Smooth muscle cell (in vitro differentiated cells): ENCODE results near the gene RSRP1. TPM values are rescaled to one million over a fixed set of nuclear protein-coding genes. Genes with fewer than 3 reads are reported as not detected.

ENCODE experiments used
- DNase-seq: peaks from one replicate; lab custom pipeline; 2025; ENCODE audit not compliant: unreplicated experiment; lab: John Stamatoyannopoulos, UW
- H2AFZ ChIP-seq: fragments of 200-600 bp; sonication (generic); 2 replicates; pipeline ENCODE4 v1.6.0; 2016; ENCODE audit warnings: antibody characterized with exemption, low read depth, mild to moderate bottlenecking
- H3F3A ChIP-seq: fragments of 200-600 bp; sonication (generic); 2 replicates; pipeline ENCODE4 v1.6.0; 2017; ENCODE audit warnings: antibody characterized with exemption, low read depth
- H3K27ac ChIP-seq: fragments of 200-600 bp; sonication (generic); 2 replicates; pipeline ENCODE4 v1.5.1; 2016; ENCODE audit warnings: low read depth, mild to moderate bottlenecking
- H3K27me3 ChIP-seq: fragments of 200-600 bp; sonication (generic); 2 replicates; pipeline ENCODE4 v1.6.1; 2016; ENCODE audit warnings: low read depth, mild to moderate bottlenecking
- H3K36me3 ChIP-seq: fragments of 200-600 bp; sonication (generic); 2 replicates; pipeline ENCODE4 v1.5.1; 2016; ENCODE audit warnings: low read depth
- H3K4me1 ChIP-seq: fragments of 200-600 bp; sonication (generic); 2 replicates; pipeline ENCODE4 v1.5.1; 2016; ENCODE audit warnings: low read depth
- H3K4me2 ChIP-seq: fragments of 200-600 bp; sonication (generic); 2 replicates; pipeline ENCODE4 v1.6.0; 2016; ENCODE audit warnings: mild to moderate bottlenecking
- H3K4me3 ChIP-seq: fragments of 200-600 bp; sonication (generic); 2 replicates; pipeline ENCODE4 v1.5.1; 2016; ENCODE audit warnings: mild to moderate bottlenecking
- H3K79me2 ChIP-seq: fragments of 200-600 bp; sonication (generic); 2 replicates; pipeline ENCODE4 v1.6.0; 2016; ENCODE audit warnings: low read depth, mild to moderate bottlenecking
- H3K9ac ChIP-seq: fragments of 200-600 bp; sonication (generic); 2 replicates; pipeline ENCODE4 v1.6.0; 2016; ENCODE audit warnings: low read depth
- H3K9me3 ChIP-seq: fragments of 200-600 bp; sonication (generic); replicated peaks from 2 replicates; pipeline ENCODE4 v1.5.1; 2016; ENCODE audit warnings: low read depth
- H4K20me1 ChIP-seq: fragments of 200-600 bp; sonication (generic); 2 replicates; pipeline ENCODE4 v1.6.0; 2016; ENCODE audit warnings: low read depth
- CTCF ChIP-seq: fragments of 200-600 bp; sonication (generic); IDR thresholded peaks from 2 replicates; pipeline ENCODE4 v1.5.1; 2017; ENCODE audit warnings: borderline replicate concordance, mild to moderate bottlenecking, antibody characterized with exemption; ENCODE audit not compliant: insufficient read depth, poor library complexity, severe bottlenecking
- WGBS: methylation state at CpG from one replicate; pipeline ENCODE4 v1.1.7; 2016; ENCODE audit warnings: low lambda C conversion rate; 5-methylcytosine and 5-hydroxymethylcytosine counted together
- polyA plus RNA-seq: library from polyadenylated mRNA; unstranded; fragments of >200 nt; fragmentation: Nextera tagmentation; extraction: Ambion mirVana; gene quantifications from 2 replicates; pipeline ENCODE4 v1.2.1, GENCODE V29; 2016
- total RNA-seq: library from RNA; depleted of rRNA; stranded (reverse); fragments of >200 nt; gene quantifications from 2 replicates; pipeline ENCODE4 v1.2.3, GENCODE V29; 2014

The RSRP1 gene
- total and polyA plus RNA-seq, 2 experiments from 2014 or later = 32.3 to 93.6 TPM

GRCh38 chr1:25195835-25196234 is 51.4 kb downstream of the RSRP1 start:
- no peak overlapping the region for H3K9ac ChIP-seq
- no peak overlapping the region for H3K4me3 ChIP-seq
- H2AFZ ChIP-seq = no peak overlapping the region
- no peak for TF ChIP-seq CTCF
- H3K4me1 ChIP-seq = peaks cover 17% of the 10 kb centered on the region
- H4K20me1 ChIP-seq = no peaks in the 10 kb centered on the region
- H3F3A ChIP-seq = peaks cover 7% of the 10 kb centered on the region
- H3K27ac ChIP-seq = no peak overlapping the region
- no peak for DNase-seq
- no peaks in the 10 kb centered on the region for H3K27me3 ChIP-seq
- no peaks in the 10 kb centered on the region for H3K36me3 ChIP-seq
- 88% methylated on average over 6 of the region's 6 CpGs for WGBS
- no peaks in the 10 kb centered on the region for H3K79me2 ChIP-seq
- H3K4me2 ChIP-seq = no peak overlapping the region
- no peaks in the 10 kb centered on the region for H3K9me3 ChIP-seq

- no peak overlapping the region for H3K27ac ChIP-seq
- H3K4me1 ChIP-seq = peaks cover 17% of the 10 kb centered on the region
- TF ChIP-seq CTCF = no peak
- H3F3A ChIP-seq = peaks cover 6% of the 10 kb centered on the region
- no peaks in the 10 kb centered on the region for H3K36me3 ChIP-seq
- no peak overlapping the region for H2AFZ ChIP-seq
- no peaks in the 10 kb centered on the region for H4K20me1 ChIP-seq
- no peak for DNase-seq
- H3K4me2 ChIP-seq = no peak overlapping the region
- no peak overlapping the region for H3K9ac ChIP-seq
- no peak overlapping the region for H3K4me3 ChIP-seq
- no peaks in the 10 kb centered on the region for H3K9me3 ChIP-seq
- H3K79me2 ChIP-seq = no peaks in the 10 kb centered on the region
- H3K27me3 ChIP-seq = no peaks in the 10 kb centered on the region
- 83% methylated on average over 17 of the region's 17 CpGs for WGBS
Observed at GRCh38 chr1:25194572-25195020, 52.7 kb downstream of the RSRP1 start.

GRCh38 chr1:25194054-25194453 is 53.2 kb downstream of the RSRP1 start:
- Histone ChIP-seq H3F3A (peaks cover 5% of the 10 kb centered on the region), H3K9me3 (no peaks in the 10 kb centered on the region), H3K79me2 (no peaks in the 10 kb centered on the region), H3K4me2 (no peak overlapping the region), H4K20me1 (no peaks in the 10 kb centered on the region), H3K36me3 (no peaks in the 10 kb centered on the region), H3K4me1 (peaks cover 17% of the 10 kb centered on the region), H3K27ac (no peak overlapping the region), H2AFZ (no peak overlapping the region), H3K4me3 (no peak overlapping the region), H3K9ac (no peak overlapping the region), H3K27me3 (no peaks in the 10 kb centered on the region)
- DNase-seq = no peak
- WGBS = 92% methylated on average over 8 of the region's 8 CpGs
- no peak for TF ChIP-seq CTCF

- H4K20me1 ChIP-seq = no peaks in the 10 kb centered on the region
- H3K27ac ChIP-seq = no peak overlapping the region
- H3K4me2 ChIP-seq = no peak overlapping the region
- H3K9ac ChIP-seq = no peak overlapping the region
- DNase-seq = no peak
- no peak overlapping the region for H3K4me3 ChIP-seq
- no peaks in the 10 kb centered on the region for H3K27me3 ChIP-seq
- peaks cover under 1% of the 10 kb centered on the region for H3F3A ChIP-seq
- H3K4me1 ChIP-seq = peaks cover 9% of the 10 kb centered on the region
- no peak overlapping the region for H2AFZ ChIP-seq
- H3K9me3 ChIP-seq = no peaks in the 10 kb centered on the region
- no peaks in the 10 kb centered on the region for H3K36me3 ChIP-seq
- TF ChIP-seq CTCF = no peak
- no peaks in the 10 kb centered on the region for H3K79me2 ChIP-seq
- 82% methylated on average over 7 of the region's 9 CpGs for WGBS
Observed at GRCh38 chr1:25193229-25193628, 54.0 kb downstream of the RSRP1 start.
